ENCODE results near the gene ZFP42. TPM values are rescaled to one million over a fixed set of nuclear protein-coding genes. Genes with fewer than 3 reads are reported as not detected.

ZFP42 gene
- 0.34 TPM for polyA plus RNA-seq
- long read RNA-seq, donor 1: 0 reads
- long read RNA-seq, donor 2: 0 reads
- long read RNA-seq, donor 3: 0 reads
- long read RNA-seq, donor 4: 0 reads
- long read RNA-seq, donor 5: 0 reads
- long read RNA-seq, donor 6: 0 reads
- long read RNA-seq, donor 7, partial matches to known transcripts: 0 of 1 reads
- long read RNA-seq, donor 7, other reads (novel, unspliced or antisense): 0 of 1 reads
- long read RNA-seq, donor 8, partial matches to known transcripts: 0 of 2 reads
- long read RNA-seq, donor 8, other reads (novel, unspliced or antisense): 0 of 2 reads
- long read RNA-seq, donor 9: 0 reads
- long read RNA-seq, donor 10: 0 reads
- long read RNA-seq, donor 11: 0 reads

DNA sequence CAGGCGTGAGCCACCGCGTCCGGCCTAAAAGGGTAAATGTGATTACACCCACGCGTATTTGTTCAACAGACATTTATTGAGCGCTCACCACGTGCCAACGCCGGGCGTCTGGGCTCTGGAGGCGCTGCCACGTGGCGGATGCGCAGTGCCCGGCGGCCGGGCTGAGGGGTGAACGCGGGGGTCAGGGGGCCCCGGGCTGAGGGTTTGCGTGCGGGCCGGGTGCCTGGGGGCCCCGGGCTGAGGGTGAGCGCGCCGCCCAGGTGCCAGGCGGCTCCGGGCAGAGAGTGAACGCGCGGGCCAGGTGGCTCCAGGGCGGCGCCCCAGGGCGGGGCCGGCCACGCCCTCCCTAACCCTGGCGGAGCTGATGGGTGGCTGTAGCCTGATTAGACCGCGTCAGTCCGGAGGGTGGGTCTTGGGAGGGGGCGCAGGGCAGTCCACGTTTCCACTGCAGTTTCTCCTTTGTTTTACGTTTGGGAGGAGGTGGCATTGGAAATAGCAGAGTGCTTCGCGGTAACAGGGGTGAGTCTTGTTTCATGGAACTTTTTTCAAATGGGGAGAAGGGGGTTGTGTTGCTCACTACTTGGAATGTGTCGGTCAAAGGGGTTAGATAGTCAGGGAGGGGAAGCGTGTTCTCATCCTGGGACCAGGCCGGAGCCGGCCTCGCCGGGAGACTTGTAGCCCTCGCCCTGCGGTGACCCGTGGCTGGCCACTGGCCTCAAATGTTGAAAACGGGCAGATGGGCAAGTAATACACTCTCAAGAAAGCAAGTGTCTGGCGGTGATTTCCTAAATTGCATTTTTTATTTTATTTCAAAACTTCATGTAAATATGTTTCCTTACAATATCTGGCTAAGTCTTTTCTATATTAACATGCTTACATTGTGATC lies at the start of gene ZFP42:
Gene ZFP42, plus strand, starts transcription at position 450 of the 886 bp plus-strand sequence. CDS start 7,037 bp downstream, outside the sequence.
- no peak within 1 kb of the TSS for H3K27ac ChIP-seq (ENCODE audit: low read length)
- peak in 1 of 2 donors; percentile 6 for DNase-seq
- 22% methylated on average over 3 of the region's 58 CpGs for WGBS (ENCODE audit: insufficient coverage, low lambda C conversion rate)
- no peaks in the 10 kb centered on the region for H3K36me3 ChIP-seq (ENCODE audit: control insufficient read depth, insufficient read depth, low read length)
- H3K4me1 ChIP-seq (ENCODE audit: control insufficient read depth, insufficient read depth, low read length): no peaks in the 10 kb centered on the region
- H3K27me3 ChIP-seq (ENCODE audit: control insufficient read depth, insufficient read depth, low read length): peaks cover 22% of the 10 kb centered on the region
- no peak within 1 kb of the TSS for H3K4me3 ChIP-seq (ENCODE audit: low read length)
- peaks cover 6% of the 10 kb centered on the region for H3K9me3 ChIP-seq (ENCODE audit: control insufficient read depth, low read depth, low read length)

DNA sequence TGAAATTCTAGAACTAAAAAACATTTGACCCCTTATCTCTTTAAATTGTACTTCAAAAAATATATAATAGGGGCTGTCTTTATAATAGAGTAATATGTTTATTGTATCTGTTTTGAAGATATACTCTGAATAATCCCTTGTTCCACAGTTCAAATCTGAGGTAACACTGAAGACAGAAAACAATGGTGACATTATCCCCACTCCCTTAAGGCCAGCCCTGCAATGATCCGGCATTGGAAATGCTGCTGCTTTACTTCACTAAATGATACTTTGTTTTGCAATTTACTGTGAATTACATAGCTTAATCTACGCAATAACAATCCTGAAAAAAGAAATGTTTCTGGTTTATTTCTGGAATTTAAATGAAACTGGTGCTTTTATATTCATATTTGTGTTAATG lies 34.4 kb upstream of the ZFP42 start:
- Histone ChIP-seq H3K27ac (ENCODE audit: low read length) (no peak overlapping the region), H3K27me3 (ENCODE audit: control insufficient read depth, insufficient read depth, low read length) (no peaks in the 10 kb centered on the region), H3K36me3 (ENCODE audit: control insufficient read depth, insufficient read depth, low read length) (no peaks in the 10 kb centered on the region), H3K4me1 (ENCODE audit: control insufficient read depth, insufficient read depth, low read length) (no peaks in the 10 kb centered on the region), H3K4me3 (ENCODE audit: low read length) (no peak overlapping the region), H3K9me3 (ENCODE audit: control insufficient read depth, low read depth, low read length) (no peaks in the 10 kb centered on the region)
- no peak for DNase-seq
- WGBS (ENCODE audit: insufficient coverage, low lambda C conversion rate): 100% methylated on average over 2 of the region's 2 CpGs

DNA sequence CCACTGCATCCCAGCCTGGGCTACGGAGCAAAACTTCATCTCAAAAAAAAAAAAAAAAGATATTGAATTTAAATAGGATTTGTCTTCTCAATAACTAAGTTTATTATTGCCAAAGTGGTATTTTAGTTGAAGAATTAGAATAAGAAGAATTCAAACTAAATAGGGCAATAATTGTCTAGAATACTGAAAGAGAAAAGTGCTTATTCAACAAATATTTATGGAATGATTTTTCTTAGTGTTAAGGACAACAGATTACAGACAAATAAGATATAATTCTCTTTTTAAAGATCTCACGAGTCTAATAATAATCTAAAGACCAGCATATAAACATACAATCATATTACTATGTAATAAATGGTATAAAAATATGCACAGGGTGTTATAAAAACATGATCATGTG lies 33.6 kb upstream of the ZFP42 start:
- H3K27ac ChIP-seq (ENCODE audit: low read length): no peak overlapping the region
- no peaks in the 10 kb centered on the region for H3K36me3 ChIP-seq (ENCODE audit: control insufficient read depth, insufficient read depth, low read length)
- H3K4me1 ChIP-seq (ENCODE audit: control insufficient read depth, insufficient read depth, low read length): no peaks in the 10 kb centered on the region
- DNase-seq: no peak
- no peaks in the 10 kb centered on the region for H3K9me3 ChIP-seq (ENCODE audit: control insufficient read depth, low read depth, low read length)
- H3K27me3 ChIP-seq (ENCODE audit: control insufficient read depth, insufficient read depth, low read length): no peaks in the 10 kb centered on the region
- H3K4me3 ChIP-seq (ENCODE audit: low read length): no peak overlapping the region
- WGBS (ENCODE audit: insufficient coverage, low lambda C conversion rate): 71% methylated on average over 1 of the region's 2 CpGs

GRCh38 chr4:187962926-187963325 lies 32.6 kb upstream of the ZFP42 start:
- Histone ChIP-seq H3K4me1 (ENCODE audit: control insufficient read depth, insufficient read depth, low read length) (no peaks in the 10 kb centered on the region), H3K9me3 (ENCODE audit: control insufficient read depth, low read depth, low read length) (no peaks in the 10 kb centered on the region), H3K27ac (ENCODE audit: low read length) (peak overlapping the region; percentile 8), H3K36me3 (ENCODE audit: control insufficient read depth, insufficient read depth, low read length) (no peaks in the 10 kb centered on the region), H3K4me3 (ENCODE audit: low read length) (no peak overlapping the region), H3K27me3 (ENCODE audit: control insufficient read depth, insufficient read depth, low read length) (no peaks in the 10 kb centered on the region)
- DNase-seq: no peak
- WGBS (ENCODE audit: insufficient coverage, low lambda C conversion rate): no CpG with 5 or more reads among the region's 3 CpGs

- Histone ChIP-seq H3K9me3 (ENCODE audit: control insufficient read depth, low read depth, low read length) (no peaks in the 10 kb centered on the region), H3K4me3 (ENCODE audit: low read length) (no peak overlapping the region), H3K4me1 (ENCODE audit: control insufficient read depth, insufficient read depth, low read length) (no peaks in the 10 kb centered on the region), H3K27ac (ENCODE audit: low read length) (no peak overlapping the region), H3K36me3 (ENCODE audit: control insufficient read depth, insufficient read depth, low read length) (no peaks in the 10 kb centered on the region), H3K27me3 (ENCODE audit: control insufficient read depth, insufficient read depth, low read length) (no peaks in the 10 kb centered on the region)
- no peak for DNase-seq
- WGBS (ENCODE audit: insufficient coverage, low lambda C conversion rate): no CpG with 5 or more reads among the region's 8 CpGs
Measured at GRCh38 chr4:187965726-187966125, 29.8 kb upstream of the ZFP42 start.

DNA sequence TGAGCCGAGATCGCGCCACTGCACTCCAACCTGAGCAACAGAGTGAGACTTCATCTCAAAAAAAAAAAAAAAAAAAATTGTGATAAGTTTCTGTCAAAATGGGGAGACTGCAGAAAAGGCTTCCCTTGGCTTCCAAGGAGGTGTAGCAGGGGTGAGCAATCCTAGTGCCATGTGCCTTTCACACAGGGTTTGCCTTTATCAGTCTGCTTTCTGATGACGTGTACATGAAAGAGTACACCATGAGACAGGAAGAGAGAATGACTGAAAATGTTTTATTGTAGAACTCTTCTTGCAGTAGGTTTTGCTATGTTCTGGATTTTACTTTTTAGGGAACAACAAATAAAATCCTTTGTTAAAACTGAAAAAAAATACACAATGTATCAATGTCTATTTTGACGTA lies 23.4 kb upstream of the ZFP42 start:
- no peak for DNase-seq

GRCh38 chr4:187983746-187984145 lies 11.8 kb upstream of the ZFP42 start:
- Histone ChIP-seq H3K4me3 (ENCODE audit: low read length) (no peak overlapping the region), H3K27me3 (ENCODE audit: control insufficient read depth, insufficient read depth, low read length) (no peaks in the 10 kb centered on the region), H3K9me3 (ENCODE audit: control insufficient read depth, low read depth, low read length) (no peaks in the 10 kb centered on the region), H3K27ac (ENCODE audit: low read length) (no peak overlapping the region), H3K36me3 (ENCODE audit: control insufficient read depth, insufficient read depth, low read length) (no peaks in the 10 kb centered on the region), H3K4me1 (ENCODE audit: control insufficient read depth, insufficient read depth, low read length) (no peaks in the 10 kb centered on the region)
- WGBS (ENCODE audit: insufficient coverage, low lambda C conversion rate): no CpG with 5 or more reads among the region's 2 CpGs
- DNase-seq: no peak

More for the DNA sequence above, 23.4 kb upstream of the ZFP42 start:
- Histone ChIP-seq H3K4me3 (ENCODE audit: low read length) (no peak overlapping the region), H3K9me3 (ENCODE audit: control insufficient read depth, low read depth, low read length) (no peaks in the 10 kb centered on the region), H3K27me3 (ENCODE audit: control insufficient read depth, insufficient read depth, low read length) (no peaks in the 10 kb centered on the region), H3K36me3 (ENCODE audit: control insufficient read depth, insufficient read depth, low read length) (no peaks in the 10 kb centered on the region), H3K4me1 (ENCODE audit: control insufficient read depth, insufficient read depth, low read length) (no peaks in the 10 kb centered on the region), H3K27ac (ENCODE audit: low read length) (no peak overlapping the region)
- 67% methylated on average over 1 of the region's 5 CpGs for WGBS (ENCODE audit: insufficient coverage, low lambda C conversion rate)

- peaks cover 22% of the 10 kb centered on the region for H3K27me3 ChIP-seq (ENCODE audit: control insufficient read depth, insufficient read depth, low read length)
- DNase-seq: no peak
- no peak overlapping the region for H3K4me3 ChIP-seq (ENCODE audit: low read length)
- peaks cover 6% of the 10 kb centered on the region for H3K9me3 ChIP-seq (ENCODE audit: control insufficient read depth, low read depth, low read length)
- no peak overlapping the region for H3K27ac ChIP-seq (ENCODE audit: low read length)
- no peaks in the 10 kb centered on the region for H3K4me1 ChIP-seq (ENCODE audit: control insufficient read depth, insufficient read depth, low read length)
- WGBS (ENCODE audit: insufficient coverage, low lambda C conversion rate): 93% methylated on average over 2 of the region's 5 CpGs
- no peaks in the 10 kb centered on the region for H3K36me3 ChIP-seq (ENCODE audit: control insufficient read depth, insufficient read depth, low read length)
Measured at GRCh38 chr4:187992971-187993370, 2.6 kb upstream of the ZFP42 start.

GRCh38 chr4:187993827-187994226 lies 1.7 kb upstream of the ZFP42 start:
- Histone ChIP-seq H3K4me3 (ENCODE audit: low read length) (no peak overlapping the region), H3K27ac (ENCODE audit: low read length) (no peak overlapping the region), H3K9me3 (ENCODE audit: control insufficient read depth, low read depth, low read length) (peaks cover 6% of the 10 kb centered on the region), H3K27me3 (ENCODE audit: control insufficient read depth, insufficient read depth, low read length) (peaks cover 22% of the 10 kb centered on the region), H3K4me1 (ENCODE audit: control insufficient read depth, insufficient read depth, low read length) (no peaks in the 10 kb centered on the region), H3K36me3 (ENCODE audit: control insufficient read depth, insufficient read depth, low read length) (no peaks in the 10 kb centered on the region)
- DNase-seq: no peak
- WGBS (ENCODE audit: insufficient coverage, low lambda C conversion rate): 83% methylated on average over 1 of the region's 6 CpGs

DNA sequence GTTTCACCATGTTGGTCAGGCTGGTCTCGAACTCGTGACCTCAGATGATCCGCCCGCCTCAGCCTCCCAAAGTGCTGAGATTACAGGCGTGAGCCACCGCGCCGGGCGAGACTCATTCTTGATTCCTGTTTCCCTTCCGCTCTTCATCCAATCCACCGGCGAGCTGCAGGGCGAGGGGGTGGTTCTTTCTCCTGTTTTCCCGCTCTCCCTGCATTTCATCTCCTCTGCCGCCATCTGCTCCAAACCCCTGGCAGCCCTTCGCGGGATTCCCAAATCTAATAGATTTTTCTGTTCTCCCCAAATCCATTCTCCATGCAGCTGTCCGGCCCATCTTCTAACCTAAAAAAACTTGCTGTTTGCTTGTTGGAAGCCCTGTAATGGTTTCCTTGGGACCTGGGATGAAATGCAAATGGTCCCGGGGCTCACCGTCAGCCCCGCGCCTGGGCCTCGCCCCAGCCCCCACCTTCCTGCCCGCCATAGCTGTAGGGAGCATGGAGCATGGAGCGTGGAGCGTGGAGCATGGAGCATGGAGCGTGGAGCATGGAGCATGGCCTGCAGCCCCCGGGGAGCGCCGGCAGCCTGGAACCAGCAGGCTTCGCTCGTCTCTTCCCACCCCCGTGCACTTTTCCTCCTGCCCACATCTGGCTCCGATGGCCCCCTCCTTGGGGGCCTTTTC lies 1.1 kb downstream of the ZFP42 start:
- no peak for DNase-seq
- Histone ChIP-seq H3K4me3 (ENCODE audit: low read length) (no peak overlapping the region), H3K36me3 (ENCODE audit: control insufficient read depth, insufficient read depth, low read length) (no peaks in the 10 kb centered on the region), H3K27me3 (ENCODE audit: control insufficient read depth, insufficient read depth, low read length) (peaks cover 22% of the 10 kb centered on the region), H3K4me1 (ENCODE audit: control insufficient read depth, insufficient read depth, low read length) (no peaks in the 10 kb centered on the region), H3K27ac (ENCODE audit: low read length) (no peak overlapping the region), H3K9me3 (ENCODE audit: control insufficient read depth, low read depth, low read length) (peaks cover 6% of the 10 kb centered on the region)
- 60% methylated on average over 1 of the region's 34 CpGs for whole genome bisulfite sequencing (ENCODE audit: insufficient coverage, low lambda C conversion rate)

Data from large intestine (tissue), 12 donors.